GM12801 (cell line): ENCODE measurements around the gene SPATS2.

Source experiments
- TF ChIP-seq, protein P1 (sequence below): IDR thresholded peaks from one replicate; pipeline ENCODE4 v1.5.1; 2011; ENCODE audit warnings: control low read depth; ENCODE audit not compliant: insufficient read length; ENCODE audit errors: extremely low read depth

SPATS2 gene

DNA sequence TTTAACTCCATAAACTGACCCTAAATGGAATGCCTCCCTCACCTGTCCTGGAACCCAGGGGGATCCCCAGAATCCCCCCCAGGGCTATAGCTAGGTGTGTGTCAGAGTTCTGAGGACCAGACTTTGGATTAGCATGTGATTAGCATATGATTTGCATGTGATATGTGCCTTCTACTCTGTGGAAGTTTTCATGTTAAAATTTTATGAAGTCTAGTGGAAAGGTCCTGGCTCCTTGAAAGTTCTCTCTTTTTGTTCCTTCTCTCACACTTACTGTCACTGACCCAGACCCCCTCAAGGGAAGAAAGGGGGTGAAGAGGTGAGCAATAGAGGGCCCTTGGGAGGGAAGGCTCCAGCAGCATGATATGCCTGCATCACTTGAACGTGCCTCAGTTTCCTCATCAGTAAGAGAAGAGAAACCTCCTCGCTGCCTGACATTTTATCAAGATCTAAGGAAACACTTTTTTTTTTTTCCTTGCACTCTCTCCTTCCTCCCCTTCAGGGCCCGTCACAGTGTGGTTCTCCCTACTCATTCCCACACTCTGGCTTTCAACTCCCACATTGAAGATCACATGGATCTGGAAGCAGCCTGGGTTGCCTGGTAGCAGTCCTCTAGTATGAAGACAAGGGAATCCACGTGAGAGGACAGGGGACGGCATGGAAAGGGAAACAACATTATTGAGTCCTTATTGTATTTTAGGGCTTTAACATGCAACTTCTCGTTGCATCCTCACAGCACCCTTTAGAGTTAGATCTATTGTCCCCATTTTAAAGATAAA is 27.0 kb upstream of the SPATS2 start:
- TF ChIP-seq, protein P1, sequence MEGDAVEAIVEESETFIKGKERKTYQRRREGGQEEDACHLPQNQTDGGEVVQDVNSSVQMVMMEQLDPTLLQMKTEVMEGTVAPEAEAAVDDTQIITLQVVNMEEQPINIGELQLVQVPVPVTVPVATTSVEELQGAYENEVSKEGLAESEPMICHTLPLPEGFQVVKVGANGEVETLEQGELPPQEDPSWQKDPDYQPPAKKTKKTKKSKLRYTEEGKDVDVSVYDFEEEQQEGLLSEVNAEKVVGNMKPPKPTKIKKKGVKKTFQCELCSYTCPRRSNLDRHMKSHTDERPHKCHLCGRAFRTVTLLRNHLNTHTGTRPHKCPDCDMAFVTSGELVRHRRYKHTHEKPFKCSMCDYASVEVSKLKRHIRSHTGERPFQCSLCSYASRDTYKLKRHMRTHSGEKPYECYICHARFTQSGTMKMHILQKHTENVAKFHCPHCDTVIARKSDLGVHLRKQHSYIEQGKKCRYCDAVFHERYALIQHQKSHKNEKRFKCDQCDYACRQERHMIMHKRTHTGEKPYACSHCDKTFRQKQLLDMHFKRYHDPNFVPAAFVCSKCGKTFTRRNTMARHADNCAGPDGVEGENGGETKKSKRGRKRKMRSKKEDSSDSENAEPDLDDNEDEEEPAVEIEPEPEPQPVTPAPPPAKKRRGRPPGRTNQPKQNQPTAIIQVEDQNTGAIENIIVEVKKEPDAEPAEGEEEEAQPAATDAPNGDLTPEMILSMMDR, result no peak

DNA sequence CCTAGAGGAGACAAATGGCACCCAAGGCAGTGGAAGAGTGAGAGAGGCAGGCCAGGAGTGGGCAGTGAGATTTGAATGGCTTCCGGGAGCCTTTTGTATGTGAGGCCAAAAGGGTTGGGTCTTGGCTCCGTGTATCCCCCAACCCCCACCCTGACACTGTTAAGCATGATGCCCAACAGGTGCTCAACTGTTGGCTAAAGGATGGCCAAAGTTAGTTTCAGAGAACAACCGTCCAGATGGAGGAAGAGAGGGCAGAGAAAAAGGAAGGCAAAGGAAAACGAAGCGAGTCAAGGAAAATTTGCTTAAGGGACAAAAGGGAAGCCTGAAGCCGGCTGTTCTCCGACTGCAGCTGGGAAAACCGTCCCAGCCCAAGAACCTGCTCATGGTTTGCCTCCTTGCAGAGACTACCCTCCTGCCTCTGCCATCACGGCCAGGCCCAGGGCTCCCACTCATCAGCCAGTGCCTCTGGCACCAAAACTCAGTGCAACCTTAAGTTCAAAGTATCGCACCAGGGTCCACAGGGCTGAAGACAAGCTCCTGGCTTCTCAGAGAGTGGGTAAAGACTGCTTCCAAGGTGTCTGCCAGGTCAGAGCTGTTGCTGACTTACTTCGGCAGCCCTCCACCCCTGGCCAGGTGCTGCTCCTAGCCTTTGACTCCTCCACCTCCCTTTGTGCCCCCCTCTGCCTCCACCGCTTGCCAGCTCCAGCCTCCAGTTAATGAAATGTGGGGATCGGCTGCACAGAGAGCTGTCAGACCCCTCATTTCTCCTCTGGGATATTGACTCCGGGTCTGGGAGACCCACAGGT is 26.1 kb upstream of the SPATS2 start:
- TF ChIP-seq, protein P1, result no peak

DNA sequence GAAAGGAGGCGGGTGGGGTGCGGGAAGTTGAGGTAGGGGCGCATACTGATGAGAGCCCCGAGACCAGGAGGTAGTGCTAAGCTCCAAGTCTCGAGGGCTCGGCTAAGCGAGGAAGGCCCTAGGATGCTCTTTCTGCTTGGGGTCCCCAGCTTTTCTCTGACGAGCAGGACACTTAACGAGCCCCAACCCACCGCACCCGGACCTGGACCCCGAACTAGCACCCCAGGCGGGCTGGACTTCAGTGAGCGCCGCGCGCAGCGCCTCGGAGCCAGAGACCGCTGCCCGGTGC is 25.5 kb upstream of the SPATS2 start:
- TF ChIP-seq, protein P1, result no peak

DNA sequence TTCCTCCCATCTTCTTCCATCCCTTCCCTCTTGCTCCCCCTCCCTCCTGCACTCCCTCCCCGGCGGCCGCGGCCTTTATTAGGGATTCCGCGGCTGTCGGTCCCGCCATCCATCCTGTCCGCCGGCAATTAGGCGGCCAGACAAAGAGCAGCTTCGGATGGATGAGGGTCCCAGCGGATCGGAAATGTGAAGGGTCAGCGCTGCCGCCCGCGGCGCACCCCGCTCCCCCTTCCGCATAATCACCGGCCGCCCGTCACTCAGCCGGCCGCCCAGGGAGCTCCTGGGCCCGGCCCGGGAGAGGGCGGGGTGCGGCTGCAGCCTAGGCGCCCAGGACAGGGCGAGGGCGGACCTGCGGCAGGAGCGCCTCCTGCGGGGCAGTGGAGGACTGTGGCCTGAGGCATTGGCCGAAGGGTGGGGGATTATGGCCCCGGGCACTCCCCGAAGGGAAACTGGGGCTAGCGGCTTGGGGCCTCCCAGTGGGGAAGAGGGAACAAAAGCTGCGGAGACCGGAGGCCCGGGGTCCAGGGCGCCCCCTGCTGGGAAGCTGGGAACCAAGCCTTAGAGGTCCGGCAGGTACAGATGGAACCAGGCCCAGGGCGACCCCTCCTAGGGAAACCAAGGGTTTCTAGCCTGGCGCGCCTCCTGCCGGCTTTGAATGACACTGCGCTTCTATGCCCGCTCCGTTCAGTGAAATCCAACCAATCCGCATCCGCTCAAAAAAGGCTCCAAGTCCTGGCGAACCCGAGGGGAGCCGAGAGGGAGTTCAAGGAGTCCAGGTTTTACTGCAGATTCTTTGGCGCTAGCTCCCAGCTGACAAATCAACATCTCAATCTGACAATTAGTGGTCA is 25.0 kb upstream of the SPATS2 start:
- TF ChIP-seq, protein P1, result no peak

DNA sequence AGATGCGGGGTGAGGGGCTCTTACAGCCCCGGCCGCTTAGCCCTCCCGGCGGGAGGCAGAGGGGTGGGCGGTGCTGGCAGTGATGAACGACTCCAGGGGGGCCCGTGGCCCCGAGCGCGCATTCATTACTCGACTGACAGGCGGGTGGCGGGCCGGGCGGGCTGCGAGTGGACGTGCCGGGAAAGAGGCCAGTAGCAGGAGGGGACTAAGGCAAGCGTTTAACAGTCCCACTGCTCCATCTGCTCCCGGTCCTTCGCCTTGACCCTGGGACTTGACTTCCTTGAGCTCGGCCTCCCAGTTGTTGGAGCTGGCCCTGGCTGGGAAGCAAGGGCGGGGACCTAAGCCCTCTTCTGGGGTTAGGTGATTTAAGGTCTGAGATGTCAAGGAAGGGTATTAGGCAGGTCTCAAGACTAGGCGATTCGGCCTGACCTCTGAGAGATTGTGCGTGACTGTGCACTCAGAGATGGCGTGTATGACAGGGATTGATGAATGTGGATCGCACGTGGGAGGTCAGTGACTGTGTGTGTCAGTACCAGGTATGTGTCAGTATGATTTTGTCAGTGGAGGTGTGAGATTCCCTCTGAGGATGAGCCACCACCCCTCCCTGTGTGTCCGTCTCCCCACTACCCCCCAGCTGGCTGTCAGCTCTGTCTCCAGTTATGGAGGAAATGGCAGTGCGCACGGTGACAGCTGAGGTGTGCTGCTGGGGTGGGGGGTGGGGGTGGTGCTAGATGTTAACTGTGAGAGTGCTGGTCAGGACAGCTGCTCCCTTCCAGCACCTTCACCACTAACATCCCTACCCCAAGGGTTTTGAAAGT is 24.1 kb upstream of the SPATS2 start:
- TF ChIP-seq, protein P1, result no peak

DNA sequence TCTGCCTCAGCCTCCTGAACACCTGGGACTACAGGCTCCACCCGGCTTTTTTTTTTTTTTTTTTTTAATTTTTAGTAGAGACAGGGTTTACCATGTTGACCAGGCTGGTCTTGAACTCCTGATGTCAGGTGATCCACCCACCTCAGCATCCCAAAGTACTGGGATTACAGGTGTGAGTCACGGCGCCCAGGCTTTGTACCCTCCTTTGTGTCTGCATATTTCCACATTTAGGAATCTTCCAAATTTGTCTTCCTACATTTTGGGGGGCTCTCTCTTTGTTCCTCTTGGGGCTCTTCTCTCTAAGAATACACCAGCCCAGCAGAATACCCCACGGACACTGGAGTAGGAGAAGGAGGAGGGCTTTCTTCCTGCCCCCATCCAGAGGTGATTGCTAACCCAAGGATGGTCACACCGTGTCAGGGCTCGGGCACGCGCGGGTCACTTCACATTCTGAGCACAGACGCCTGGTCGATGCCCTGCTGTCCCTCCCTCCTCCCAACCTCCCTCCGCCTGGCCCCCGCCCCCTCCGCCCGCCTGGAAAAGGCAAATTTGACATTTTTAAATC is 22.7 kb upstream of the SPATS2 start:
- TF ChIP-seq, protein P1, result no peak
